GM12874 (cell line): ENCODE data around the gene TENM3.

Experiments used
- TF ChIP-seq, protein P1 (sequence below): IDR thresholded peaks from 2 replicates; pipeline ENCODE4 v1.5.1; 2011; ENCODE audit warnings: low read depth, mild to moderate bottlenecking, control low read depth, low read length, moderate library complexity; ENCODE audit not compliant: insufficient read depth

TENM3 gene

DNA sequence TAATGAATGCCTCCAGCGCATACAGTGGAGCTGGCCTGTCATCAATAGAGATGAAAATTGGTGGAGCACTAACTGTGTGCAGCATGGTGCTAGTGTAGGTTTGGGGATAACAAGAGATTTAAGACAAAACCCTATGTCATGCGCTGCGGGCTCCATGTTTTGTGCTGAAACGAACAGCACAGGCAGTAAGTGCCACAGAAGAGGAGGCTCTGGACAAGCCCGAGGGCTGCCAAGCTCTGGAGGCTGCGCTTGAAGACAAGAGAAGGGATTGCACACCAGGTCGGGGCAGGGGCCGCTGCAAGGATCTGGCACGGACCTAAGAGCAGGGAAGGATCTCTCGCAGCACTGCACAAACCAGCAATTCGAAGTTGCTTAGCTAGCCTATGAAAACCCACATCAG, 35.5 kb downstream of the TENM3 start:
- TF ChIP-seq, protein P1, sequence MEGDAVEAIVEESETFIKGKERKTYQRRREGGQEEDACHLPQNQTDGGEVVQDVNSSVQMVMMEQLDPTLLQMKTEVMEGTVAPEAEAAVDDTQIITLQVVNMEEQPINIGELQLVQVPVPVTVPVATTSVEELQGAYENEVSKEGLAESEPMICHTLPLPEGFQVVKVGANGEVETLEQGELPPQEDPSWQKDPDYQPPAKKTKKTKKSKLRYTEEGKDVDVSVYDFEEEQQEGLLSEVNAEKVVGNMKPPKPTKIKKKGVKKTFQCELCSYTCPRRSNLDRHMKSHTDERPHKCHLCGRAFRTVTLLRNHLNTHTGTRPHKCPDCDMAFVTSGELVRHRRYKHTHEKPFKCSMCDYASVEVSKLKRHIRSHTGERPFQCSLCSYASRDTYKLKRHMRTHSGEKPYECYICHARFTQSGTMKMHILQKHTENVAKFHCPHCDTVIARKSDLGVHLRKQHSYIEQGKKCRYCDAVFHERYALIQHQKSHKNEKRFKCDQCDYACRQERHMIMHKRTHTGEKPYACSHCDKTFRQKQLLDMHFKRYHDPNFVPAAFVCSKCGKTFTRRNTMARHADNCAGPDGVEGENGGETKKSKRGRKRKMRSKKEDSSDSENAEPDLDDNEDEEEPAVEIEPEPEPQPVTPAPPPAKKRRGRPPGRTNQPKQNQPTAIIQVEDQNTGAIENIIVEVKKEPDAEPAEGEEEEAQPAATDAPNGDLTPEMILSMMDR = no peak

DNA sequence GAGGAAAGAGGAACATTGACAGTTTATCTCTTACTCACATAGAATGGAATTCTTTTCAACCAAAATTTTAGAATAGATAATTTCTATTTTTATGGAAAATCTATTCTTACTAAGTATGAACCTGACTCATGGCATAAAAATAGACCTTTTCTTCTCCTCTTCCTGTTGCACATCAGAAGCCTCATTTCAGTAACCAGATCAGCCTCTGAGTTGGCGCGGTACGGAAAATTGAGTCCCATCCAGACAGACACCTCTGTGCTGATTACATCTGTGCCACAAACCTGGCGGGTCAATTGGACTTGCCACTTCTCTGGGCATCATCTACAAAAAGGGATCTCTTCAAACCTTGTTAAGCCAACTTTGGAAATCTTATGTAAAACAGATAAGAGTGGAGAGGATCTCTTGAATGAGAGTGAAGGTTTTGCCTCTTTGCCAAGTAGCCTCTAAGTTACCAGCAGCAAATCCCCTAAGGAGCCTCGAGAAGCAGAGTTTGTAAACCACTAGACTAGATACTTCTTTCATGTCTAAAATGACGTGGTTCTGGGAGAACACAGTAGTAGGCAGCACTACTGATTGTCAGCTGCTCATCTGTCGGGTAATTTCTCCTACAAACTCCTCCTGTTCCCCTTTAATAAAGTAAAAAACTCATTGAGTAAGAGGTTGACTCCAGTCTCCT, 37.4 kb downstream of the TENM3 start:
- TF ChIP-seq, protein P1 = no peak

DNA sequence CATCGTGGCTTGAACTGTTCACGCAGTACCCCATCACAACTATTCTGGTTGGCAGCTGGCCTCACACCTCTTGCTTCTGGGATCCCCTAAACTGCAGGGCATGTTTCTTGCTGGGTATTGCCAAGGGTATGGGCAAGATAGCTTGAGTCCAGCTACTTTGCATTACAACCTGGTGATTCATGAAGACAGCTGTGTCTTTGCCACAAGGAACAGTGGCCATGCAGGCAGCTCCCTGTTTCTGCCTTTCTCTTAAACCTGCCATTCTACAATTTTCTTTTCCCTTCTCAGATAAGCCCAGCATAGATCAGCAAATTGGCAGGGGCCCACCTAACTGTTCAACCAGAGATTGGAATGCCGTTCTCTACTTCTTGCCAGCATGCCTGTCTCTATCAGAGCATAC, 42.8 kb downstream of the TENM3 start:
- TF ChIP-seq, protein P1 = no peak

DNA sequence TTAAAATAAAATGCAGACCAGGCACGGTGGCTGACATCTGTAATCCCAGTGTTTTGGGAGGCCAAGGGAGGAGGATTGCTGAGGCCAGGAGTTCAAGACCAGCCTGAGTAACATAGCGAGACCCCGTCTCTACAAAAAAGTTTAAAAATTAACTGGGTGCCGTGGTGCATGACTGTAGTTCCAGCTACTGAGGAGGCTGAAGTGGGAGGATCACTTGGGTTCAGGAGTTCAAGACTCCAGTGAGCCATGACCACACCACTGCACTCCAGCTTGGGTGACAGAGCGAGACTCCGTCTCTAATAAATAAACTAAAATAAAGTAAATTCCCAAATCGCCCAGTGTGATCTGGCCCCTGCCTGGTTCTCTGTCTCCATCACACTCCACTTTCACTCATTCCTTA, 43.7 kb downstream of the TENM3 start:
- TF ChIP-seq, protein P1 = no peak

DNA sequence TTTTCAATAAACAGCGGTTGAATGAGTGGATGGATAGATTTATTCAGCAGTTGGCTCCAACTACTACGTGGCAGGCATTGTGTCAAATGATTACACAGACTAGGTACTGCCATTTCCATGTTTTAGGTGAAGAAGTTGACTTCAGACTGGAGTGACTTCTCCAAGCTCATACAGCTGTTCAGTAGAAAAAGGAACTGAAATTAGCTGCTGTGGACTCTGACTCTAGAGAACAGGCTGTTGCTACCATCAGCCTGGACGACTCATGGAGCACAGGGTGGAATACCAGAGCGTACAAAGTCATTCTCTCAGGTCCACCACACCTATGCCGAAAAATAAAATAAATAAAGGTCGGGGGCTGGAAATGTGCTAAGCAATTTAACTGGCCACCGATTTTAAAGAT, 45.3 kb downstream of the TENM3 start:
- TF ChIP-seq, protein P1 = no peak

DNA sequence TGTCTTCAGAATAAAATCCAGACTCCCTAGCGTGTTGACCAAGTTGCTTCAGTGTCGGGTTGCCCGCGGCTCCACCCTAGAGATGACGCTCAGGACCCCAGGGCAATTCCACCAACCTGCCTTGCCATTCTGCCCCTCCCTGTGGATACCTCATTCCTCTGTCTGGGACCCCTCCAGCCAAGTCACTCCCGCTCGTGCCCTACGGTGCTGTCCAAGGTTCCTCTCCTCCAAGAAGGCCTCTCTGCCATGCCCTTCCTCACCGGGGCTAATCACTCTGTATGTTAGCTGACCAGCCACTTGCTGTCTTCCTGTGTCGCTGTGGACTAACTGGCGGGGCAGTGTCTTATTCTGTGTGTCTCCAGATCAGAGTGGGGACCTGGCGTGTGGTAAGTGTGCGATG, 46.6 kb downstream of the TENM3 start:
- TF ChIP-seq, protein P1 = no peak

DNA sequence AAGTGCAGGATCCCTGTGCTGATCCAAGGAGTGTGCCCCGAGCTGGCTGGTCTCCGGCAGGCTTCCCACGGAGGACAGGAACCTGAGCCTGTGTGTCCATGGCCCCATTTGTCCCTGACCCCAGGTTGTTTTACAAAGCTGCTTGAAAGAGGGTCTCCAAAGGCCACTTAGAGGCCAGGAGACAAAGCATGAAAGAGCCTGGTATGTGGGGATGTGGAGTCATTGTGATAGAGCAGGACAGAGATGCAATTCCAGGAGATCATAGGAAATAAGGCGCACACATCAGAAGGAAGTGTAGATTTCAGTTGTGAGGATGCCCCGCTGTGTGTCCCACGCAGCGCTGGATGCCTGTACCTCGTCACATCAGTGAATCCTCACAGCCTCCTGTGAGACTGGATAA, 48.0 kb downstream of the TENM3 start:
- TF ChIP-seq, protein P1 = no peak
